ENCODE results near the gene ZNF304.

ZNF304 gene

DNA sequence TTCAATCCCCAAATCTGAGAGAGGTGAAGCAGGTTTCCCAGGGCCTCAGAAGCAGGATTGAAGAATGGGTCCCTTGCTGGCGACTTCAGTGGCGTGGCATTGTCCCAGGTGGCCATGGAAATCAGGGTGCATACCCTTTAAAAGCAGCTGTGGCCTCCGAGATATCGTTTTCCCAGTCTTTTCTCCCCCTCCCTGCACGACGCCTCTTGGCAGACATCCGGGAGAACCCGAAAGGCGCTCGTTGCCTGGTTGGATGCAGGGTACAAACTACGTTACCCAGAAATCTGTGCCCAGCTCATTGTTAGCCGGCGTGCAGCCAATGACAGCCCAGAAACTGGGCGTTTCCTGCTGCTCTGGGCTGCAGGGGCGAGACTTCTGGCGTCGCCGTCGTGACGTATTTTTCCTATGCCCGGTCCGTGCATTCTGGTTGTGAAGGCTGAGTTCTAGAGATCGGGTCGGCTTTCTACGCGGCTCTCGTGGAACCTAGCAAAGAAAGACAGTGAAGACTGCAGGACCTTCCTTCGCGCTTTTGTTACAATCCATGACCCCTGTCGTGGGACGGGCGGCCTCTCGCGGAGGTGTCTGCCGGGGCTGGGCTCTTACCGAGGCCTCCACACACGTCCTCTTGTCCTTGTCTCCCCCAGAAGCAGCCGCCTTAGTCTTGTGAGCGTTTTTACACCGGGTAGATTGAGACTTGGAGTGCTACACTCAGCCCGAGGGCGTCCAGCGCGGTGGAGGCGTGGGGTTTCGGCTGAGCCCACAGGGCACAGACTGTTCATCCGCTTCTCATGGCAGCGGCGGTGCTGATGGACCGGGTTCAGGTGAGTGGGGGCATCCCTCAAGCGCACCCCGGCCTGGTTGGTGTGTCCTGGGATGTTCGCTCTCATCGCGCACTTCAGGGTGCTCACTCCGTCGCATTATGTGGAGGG, at the start of gene ZNF304:
TSS of gene ZNF304 (plus strand) at position 395 of the 929 bp plus-strand sequence. CDS start at position 789, 394 bp downstream.
- DNase-seq (ENCODE audit: low read depth in 2 of 2) = peak; percentile 64 to 66

DNA sequence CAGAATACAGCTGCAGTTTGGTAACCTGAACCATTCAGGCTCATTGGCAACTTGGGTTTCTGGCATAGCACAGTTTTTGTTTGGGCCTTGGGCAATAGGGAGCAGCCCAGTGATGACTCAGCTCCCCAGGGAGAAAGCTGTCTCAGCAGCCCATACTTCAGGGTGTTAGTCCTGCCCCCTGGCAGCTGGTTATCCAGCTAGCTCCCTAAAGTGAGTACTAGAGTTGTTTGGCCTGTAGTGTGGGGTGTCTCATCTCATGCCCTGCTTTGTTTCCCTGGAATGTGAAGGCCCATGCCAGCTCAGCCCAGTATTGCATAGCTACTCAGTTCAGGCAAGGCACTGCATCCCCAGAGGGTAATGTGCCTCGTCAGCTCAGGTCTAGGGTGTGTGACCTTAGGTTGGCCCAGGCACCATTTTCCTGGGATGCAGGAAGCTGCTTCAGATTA, 49.0 kb upstream of the ZNF304 start:
- DNase-seq (ENCODE audit: low read depth in 2 of 2) = no peak

DNA sequence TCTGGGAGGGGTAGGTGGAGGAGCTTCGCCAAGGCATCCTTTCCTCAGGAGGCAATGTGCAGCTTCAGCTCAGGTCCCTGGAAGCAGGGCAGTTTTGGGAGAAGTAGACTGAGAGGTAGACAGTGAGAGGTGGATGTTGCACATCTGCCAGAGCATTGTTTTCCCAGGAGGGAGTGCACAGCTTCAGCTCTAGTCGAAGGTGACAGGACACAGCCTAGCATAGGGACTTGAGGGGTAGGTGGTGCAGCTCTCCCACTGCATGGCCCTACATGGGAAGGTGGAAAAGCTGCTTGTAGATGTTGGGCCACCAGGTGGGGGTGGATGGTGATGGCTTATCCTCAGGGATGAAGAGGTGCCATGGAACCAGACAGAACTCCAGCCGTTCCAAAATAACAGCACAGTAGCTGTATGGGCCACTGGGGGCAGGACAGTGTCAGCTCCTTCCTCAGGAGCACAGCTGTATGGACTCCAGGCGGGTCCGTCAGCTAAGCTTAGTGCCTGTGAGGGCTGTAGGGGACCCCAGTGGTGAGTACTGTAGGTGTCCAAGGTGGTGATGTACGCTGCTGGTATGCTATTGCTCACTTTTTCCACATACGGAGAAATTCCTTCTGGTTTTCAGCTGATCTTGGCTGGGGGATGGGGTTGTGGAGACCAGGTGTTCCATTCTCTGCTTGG, 48.2 kb upstream of the ZNF304 start:
- no peak for DNase-seq (ENCODE audit: low read depth in 2 of 2)

DNA sequence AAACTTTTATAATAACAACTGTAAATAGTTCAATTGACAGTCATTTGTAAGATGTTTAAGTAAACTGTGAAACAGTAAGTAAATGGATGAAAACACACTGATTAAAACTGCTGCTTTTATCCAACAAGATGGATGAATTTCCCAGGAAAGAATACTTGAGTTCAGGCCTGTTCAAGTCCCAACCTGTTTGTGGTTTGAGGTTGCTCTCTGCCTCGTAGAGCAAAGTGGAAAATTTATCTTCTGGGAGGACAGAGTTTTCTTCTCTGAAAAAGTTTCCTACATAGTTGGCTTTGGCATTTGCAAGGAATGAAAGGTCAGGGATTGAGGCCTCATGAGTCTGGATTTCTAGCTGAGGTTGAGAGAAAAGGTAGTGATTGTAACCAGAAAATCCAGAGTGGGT, 46.0 kb upstream of the ZNF304 start:
- DNase-seq (ENCODE audit: low read depth in 2 of 2) = no peak

DNA sequence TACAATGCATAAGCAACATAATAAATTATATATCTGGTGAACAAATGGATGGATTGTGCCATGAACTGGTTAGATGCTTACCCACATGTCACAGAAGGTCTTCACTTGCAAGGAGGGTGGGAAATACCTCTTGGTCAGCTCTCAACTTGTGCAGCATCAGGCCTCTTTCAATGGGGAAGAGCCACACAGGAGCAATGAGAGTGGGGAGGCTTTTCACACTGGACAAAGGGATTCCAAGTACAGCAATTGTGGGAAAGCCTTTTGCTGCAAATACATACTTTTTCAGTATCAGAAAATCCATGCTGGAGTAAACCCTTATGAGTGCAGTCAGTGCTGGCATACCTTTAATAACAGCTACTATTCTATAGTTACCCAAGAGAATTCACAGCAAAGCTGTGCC, 42.6 kb upstream of the ZNF304 start:
- no peak for DNase-seq (ENCODE audit: low read depth in 2 of 2)

DNA sequence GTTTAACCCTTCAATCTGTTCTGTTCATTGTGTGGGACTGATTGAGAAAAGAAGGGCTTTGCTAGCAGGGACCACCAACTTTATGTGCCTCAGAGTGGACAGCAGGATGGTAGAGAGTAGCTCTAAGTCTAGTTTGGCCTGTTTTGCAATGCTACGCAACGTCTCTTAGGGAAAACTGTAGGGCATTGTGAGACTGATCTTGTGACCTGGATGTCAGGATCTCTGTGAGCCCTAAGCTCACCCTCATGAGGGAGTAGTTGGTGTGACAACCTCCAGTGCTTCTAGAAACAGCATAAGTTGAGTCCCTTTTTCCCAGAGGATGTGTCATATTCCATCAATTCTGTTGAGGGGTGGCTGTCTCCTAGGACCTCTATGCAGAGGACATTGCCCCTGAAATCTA, 40.3 kb upstream of the ZNF304 start:
- DNase-seq (ENCODE audit: low read depth in 2 of 2) = no peak

DNA sequence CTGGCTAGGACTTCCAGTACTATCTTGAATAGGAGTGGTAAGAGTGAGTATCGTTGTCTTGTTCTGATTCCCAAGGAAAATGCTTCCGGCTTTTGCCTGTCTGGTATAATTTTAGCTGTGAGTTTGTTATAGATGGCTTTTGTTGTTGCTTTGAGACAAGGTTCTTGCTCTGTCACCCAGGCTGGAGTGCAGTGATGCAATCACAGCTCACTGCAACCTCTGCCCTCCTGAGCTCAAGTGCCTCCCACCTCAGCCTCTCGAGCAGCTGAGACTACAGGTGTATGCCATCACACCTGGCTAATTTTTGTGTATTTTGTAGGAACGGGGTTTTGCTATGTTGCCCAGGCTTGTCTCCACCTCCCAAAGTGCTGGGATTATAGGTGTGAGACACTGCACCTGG, 36.9 kb upstream of the ZNF304 start:
- no peak for DNase-seq (ENCODE audit: low read depth in 2 of 2)

DNA sequence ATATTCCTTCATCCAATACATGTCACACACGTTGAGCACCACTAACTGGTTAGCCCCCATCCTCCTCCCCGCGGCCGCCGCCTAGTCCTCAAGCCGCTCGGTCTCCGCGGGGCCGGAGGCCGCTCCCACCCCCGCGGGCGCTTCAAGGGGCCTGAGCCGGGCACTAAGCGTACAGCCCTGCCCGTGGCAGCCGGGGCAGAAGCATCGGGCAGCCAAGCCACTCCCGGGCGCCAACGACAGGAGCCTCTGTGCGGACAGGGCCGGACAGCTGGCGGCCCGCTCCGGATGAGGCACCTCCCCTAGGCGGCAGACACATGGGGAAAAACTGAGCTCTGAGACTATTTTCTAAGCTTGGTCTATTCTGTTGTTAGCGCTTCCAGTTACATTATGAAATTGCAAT, 33.6 kb upstream of the ZNF304 start:
- no peak for DNase-seq (ENCODE audit: low read depth in 2 of 2)

DNA sequence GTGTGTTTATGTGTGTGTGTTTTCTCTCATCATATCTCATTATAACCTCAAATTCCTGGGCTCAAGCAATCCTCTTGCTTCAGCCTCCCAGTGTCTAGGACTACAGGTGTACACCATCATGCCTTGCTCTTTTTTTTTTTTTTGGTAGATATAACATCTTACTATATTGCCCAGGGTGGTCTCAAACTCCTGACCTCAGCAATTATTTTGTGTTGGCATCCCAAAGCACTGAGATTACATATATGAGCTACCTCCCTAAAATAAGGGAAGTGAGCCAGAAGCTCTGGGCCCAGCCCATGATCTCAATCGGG, 31.2 kb upstream of the ZNF304 start:
- no peak for DNase-seq (ENCODE audit: low read depth in 2 of 2)

DNA sequence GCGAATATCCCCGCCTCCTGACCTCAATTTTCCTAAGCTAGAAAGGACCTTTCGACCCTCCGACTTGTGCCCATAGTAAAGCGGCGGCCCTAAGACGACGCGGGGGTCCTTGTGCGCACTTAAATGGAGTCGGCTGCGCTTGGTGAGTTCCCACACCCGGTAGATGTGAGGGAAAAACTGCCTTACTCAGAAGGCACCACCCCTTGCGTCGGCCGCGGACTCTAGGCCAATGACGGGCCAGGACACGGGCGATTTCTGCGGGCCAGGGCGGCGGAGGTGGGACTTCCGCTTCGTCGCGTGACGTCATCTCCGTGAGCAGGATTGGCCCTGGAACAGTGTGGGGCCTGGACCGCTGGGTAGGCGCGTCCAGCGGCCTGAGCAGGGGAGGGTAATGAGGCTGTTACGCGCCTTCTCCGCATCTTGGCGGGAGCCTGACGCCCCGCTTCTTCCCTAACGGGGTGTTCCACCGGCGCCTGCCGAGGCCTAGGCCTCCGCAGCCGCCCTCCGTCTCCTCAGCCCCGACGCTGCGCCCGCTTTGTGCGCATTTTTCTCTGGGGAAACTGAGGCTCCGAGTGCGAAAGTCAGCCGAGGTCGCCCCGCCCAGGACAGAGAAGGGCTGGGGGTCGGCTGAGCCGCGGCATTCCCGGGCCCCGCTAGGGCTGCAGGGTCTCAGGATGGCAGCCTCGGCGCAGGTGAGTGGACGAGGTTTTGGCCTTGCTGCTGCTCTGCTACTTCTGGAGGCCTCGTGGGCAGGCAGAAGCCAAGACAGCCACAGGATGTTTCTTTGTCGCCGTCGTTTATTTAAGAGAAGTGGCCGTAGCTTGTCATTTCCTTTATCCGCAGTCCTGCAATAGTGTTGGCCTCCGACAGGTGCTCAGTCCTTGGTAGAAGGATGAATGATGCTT, 30.6 kb upstream of the ZNF304 start, which contains the start of gene ZNF543:
TSS of gene ZNF543 (plus strand) at position 293 of the 905 bp plus-strand sequence. CDS start at position 675, 382 bp downstream.
- peak; percentile 81 to 85 for DNase-seq (ENCODE audit: low read depth in 2 of 2)

DNA sequence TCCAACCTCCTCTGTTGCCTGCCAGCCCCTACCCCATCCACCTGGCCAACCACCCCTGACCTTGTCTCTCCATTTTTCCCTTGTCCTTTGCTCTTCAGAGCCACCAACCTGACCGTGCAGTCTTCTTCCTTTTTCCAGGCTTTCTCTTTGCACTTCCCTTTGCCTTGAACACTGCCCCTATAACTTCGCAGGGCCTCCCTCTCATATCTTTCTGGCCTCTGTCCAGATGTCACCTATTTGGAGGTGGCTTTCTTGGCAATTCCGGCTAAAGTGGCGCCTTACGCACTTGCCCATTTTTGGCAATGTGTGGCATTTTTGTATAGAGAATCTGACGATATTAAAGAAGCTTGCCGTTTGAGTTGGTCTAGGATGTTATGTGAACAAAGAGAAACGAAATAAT, 30.0 kb upstream of the ZNF304 start:
- DNase-seq (ENCODE audit: low read depth in 2 of 2) = no peak

DNA sequence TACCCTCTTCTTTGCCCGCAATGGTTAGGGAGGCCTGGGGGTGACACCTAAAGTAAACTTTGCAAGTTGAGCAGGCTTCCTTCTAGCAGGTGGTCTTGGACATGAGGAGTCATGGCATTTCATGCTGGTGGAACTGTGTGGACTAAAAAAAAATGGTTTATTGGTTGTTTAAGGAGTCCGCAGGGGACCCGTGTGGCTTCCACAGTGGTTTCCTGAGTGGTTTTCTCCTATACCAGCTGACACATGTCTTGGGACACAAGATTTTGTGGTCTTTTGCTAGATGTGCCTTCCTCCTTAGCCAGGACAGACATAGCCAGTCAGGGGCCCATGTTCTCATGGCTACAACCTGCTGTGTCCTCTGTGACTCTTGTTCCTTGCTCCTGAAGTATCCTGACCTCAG, 29.3 kb upstream of the ZNF304 start:
- DNase-seq (ENCODE audit: low read depth in 2 of 2) = no peak

DNA sequence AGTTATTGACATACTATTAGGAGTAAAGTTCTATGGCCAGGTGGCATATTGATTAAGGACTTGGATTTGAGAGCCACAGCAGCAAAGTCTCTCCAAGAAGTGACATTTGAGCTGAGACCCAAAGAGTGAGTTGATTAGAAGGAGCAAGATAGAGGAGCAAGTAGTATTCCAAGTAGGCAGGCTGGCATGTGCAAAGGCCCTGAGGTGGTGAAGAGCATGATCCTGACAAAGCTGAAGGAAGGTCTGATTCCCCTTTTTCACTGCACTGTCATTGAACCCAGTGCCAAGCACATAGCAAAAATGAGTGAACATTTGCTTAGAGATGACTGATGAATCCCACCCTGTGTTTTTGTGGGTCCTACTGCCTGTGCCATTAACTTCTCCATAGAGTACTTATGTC, 26.1 kb upstream of the ZNF304 start:
- no peak for DNase-seq (ENCODE audit: low read depth in 2 of 2)

DNA sequence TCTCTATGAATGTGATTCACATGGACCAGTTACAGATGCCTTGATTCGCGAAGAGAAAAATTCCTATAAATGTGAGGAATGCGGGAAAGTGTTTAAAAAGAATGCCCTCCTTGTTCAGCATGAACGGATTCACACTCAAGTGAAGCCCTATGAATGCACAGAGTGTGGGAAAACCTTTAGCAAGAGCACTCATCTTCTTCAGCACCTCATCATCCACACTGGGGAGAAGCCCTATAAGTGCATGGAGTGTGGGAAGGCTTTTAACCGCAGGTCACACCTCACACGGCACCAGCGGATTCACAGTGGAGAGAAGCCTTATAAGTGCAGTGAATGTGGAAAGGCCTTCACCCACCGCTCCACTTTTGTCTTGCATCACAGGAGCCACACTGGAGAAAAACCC, 23.1 kb upstream of the ZNF304 start:
- no peak for DNase-seq (ENCODE audit: low read depth in 2 of 2)

DNA sequence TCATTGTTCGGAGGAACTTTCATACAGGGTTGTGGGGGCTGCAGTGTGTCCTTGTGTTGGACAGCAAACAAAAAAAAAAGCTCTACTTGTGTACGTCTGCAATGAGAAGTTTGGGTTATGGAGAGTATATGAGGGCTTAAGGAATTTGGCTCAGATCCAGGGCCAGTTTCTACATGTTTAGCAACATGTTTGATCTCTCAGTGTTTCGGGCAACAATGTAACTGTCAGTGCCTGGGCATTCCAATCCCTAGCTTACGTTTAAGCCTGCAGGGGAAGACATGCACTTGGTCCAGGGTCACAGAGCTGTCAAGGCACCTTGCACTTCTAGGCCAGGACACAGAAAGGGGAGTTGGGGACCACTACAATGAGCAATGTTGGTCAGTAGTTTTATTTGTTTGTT, 16.9 kb upstream of the ZNF304 start:
- DNase-seq (ENCODE audit: low read depth in 2 of 2) = no peak

DNA sequence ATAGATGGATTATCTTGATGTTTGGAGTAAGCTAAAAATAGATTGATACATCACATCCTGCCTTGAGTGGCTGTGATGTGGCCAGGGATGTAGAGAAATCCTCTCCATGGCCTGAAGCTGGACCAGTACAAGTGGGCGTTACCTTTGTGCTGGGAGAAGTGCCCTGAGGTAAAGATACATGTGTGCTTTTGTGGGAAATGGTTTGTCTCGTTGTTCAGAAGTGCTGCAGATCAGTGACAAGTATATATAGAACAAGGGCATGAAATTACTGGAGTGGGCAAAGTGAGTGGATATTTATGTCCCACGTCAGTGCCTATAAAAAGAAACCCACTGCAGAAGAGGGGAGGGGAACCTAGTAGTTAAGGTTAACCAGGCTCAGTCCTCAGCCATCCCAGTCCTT, 12.2 kb upstream of the ZNF304 start:
- DNase-seq (ENCODE audit: low read depth in 2 of 2) = no peak

DNA sequence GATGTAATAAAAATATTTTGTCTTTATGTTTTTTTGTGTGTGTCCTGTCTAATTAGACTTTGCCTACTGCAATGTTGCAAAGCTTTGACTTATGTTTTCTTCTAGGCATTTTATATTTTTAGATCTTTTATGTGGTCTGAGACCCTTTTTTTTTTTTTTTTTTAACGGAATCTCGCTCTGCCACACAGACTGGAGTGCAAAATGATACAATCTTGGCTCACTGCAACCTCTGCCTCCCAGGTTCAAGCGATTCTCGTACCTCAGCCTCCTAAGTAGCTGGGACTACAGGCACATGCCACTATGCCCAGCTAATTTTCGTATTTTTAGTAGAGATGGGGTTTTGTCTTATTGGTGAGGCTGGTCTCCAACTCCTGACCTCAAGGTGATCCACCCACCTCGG, 8.5 kb upstream of the ZNF304 start:
- no peak for DNase-seq (ENCODE audit: low read depth in 2 of 2)

DNA sequence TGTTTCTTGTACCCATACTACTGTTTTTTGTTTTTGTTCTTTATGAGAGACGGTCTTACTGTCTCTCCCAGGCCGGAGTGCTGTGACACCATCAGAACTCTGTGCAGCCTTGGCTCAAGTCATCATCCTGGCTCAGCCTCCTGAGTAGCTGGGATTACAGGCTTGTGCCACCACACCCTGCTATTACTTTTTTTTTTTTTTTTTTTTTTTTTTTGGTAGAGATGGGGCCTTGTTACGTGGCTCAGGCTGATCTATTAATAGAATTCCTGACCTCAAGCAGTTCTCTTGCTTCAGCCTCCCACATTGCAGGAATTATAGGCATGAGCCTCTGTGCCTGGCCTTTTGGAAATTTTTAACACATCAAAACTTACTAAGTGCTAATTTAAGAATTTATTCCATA, 2.9 kb upstream of the ZNF304 start:
- no peak for DNase-seq (ENCODE audit: low read depth in 2 of 2)

DNA sequence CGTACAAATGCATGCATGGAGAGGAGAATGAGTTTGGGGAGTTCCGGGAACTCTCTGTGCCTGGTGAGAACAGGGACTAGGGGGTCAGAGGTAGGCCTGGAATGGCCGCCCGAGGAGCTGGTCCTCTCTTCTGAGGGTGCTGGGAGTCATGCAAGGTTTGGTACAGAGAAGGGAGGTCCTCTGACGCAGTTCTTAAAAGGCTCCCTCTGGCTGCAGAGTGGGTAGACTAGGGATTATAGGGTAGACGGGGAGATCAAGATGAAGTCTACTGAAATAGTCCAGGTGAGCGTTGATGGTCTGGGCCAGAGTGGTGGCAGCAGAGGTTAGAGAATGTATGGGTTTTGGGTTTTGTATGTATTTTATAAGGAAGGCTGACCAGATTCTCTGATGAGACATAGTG, 796 bp downstream of the ZNF304 start:
- DNase-seq (ENCODE audit: low read depth in 2 of 2) = no peak

DNA sequence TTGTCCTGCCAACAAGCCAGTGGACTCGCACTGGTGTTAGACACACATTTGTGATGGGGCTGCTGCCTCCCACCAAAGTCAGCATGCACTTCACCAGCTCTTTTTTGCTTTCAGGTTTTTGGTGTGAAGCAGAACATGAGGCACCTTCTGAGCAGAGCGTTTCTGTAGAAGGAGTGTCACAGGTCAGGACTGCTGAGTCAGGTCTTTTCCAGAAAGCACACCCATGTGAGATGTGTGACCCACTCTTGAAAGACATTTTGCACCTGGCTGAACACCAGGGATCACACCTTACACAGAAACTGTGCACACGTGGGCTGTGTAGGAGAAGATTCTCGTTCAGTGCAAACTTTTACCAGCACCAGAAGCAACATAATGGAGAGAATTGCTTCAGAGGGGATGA, 4.8 kb downstream of the ZNF304 start:
- no peak for DNase-seq (ENCODE audit: low read depth in 2 of 2)

DNA sequence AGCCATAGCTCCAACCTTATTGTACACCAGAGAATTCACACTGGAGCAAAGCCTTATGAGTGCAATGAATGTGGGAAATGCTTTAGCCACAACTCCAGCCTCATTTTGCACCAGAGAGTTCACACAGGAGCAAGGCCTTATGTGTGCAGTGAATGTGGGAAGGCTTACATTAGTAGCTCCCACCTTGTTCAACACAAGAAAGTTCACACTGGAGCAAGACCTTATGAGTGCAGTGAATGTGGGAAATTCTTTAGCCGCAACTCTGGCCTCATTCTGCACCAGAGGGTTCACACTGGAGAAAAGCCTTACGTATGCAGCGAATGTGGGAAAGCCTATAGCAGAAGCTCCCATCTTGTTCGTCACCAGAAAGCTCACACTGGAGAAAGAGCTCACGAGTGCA, 6.3 kb downstream of the ZNF304 start:
- no peak for DNase-seq (ENCODE audit: low read depth in 2 of 2)

DNA sequence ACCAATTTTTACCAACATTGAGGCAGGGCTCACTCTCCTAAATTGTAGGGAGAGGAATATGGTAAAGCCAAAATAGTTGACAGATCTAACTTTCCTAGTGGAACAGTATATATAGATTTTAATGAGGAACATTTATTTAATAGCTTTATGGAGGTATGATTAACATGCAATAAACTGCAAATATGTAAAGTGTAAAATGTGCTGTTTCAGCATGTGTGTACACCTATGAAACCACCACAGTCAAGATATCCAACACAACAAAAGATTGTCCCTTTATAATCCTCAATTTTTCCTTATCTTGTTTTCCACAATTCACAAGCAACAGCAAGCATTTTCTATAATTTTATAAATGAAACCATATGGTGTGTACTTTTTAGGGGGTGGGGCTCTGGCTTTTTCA, 8.2 kb downstream of the ZNF304 start:
- DNase-seq (ENCODE audit: low read depth in 2 of 2) = no peak
